ENCODE data around the gene RBM42. TPM values are rescaled to one million over a fixed set of nuclear protein-coding genes. Genes with fewer than 3 reads are reported as not detected.

The RBM42 gene
- total and polyA plus RNA-seq, 9 of the 15 experiments (the other 6 are each of a cell fraction or from before 2014, with no cell fraction given), result 5.7 to 149 (median 32.4) TPM

GRCh38 chr19:35628565-35629331 lies at the start of gene RBM42 (continued):
- TF ChIP-seq RREB1 (CRISPR knock-in tag; IDR thresholded peaks at IDR 0.05), result peak; percentile 69; the same call in 1 of the 2 replicates
- peak; percentile 97 for TF ChIP-seq E2F8 (IDR thresholded peaks at IDR 0.05; ENCODE audit: low read depth, partially characterized antibody)
- TF ChIP-seq SNRNP70 (optimal IDR thresholded peaks at IDR 0.05; ENCODE audit: low read depth, low read length), result no peak

Measured in K562 (cell line).